LNCAP (cell line): ENCODE data around the gene AGTRAP.

Source experiments
- CTCF ChIP-seq: fragments of 450-650 bp; IDR thresholded peaks from 2 replicates; pipeline ENCODE4 v1.5.1; 2017; ENCODE audit warnings: mild to moderate bottlenecking

The AGTRAP gene

GRCh38 chr1:11778336-11778735 is 42.4 kb downstream of the AGTRAP start:
- no peak for TF ChIP-seq CTCF

- no peak for TF ChIP-seq CTCF
Observed at GRCh38 chr1:11778844-11779623, 43.1 kb downstream of the AGTRAP start.

GRCh38 chr1:11779715-11780379 is 43.9 kb downstream of the AGTRAP start:
- no peak for TF ChIP-seq CTCF

DNA sequence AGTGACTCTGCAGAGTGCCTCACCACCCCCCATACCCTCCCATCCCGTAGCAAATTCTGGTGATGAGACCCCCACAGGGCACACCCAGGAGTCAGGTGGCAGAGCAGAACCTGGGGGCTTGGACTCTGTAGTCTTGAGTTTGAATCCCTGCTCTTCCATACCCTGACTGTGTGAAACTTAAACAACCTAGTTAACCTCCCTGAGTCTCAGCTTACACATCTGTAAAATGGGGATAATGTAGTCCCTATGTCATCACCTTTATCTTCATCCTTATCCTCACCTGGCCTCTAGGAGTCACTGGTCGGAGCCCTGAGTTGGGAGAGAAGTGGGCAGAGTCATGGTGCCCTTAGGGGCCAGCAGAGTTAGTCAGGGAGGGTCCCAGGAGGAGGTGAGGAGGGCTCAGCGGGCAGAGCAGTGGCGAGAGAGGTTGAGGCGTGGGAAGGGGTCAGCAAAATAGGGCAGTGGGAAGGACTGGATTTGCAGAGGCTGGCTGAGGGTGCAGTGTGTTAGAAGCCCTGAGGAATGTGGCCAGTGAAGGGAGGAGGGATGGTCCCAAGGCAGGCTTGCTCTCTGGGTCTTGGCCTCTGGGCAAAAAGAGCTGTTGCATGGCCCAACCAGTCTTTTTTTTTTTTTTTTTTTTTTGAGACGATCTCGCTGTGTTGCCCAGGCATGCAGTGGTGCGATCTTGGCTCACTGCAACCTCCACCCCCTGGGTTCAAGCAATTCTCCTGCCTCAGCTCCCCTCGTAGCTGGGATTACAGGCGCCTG is 44.6 kb downstream of the AGTRAP start:
- TF ChIP-seq CTCF: no peak

DNA sequence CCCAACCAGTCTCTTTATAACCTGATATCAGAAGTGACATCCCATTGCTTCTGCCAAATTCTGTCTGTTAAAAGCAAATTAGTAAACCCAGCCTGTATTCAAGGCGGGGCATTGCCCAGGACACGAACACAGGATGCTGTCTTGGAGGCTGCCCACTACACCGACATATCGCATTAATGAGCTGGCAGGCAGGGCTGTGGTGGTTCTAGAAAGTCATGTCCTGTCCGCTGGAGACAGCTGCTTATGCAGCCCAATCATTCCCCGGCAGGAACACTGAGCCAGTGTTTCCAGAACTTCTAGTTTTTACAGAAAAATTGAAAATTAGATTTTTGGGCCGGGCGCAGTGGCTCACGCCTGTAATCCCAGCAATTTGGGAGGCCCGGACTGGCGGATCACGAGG is 45.4 kb downstream of the AGTRAP start:
- TF ChIP-seq CTCF: no peak

GRCh38 chr1:11782127-11782708 is 46.3 kb downstream of the AGTRAP start:
- no peak for TF ChIP-seq CTCF

- no peak for TF ChIP-seq CTCF
Observed at GRCh38 chr1:11783556-11783955, 47.6 kb downstream of the AGTRAP start.
